ENCODE measurements around the gene PLXNB1.

PLXNB1 gene

GRCh38 chr3:48417529-48418108 lies 12.3 kb downstream of the PLXNB1 start:
- no peak for DNase-seq (ENCODE audit: low spot score)

GRCh38 chr3:48416546-48416945 lies 13.3 kb downstream of the PLXNB1 start:
- no peak for DNase-seq (ENCODE audit: low spot score)

- DNase-seq (ENCODE audit: low spot score) = no peak
Measured at GRCh38 chr3:48416091-48416505, 13.8 kb downstream of the PLXNB1 start.

GRCh38 chr3:48415251-48415953 lies 14.5 kb downstream of the PLXNB1 start:
- DNase-seq (ENCODE audit: low spot score) = no peak

- no peak for DNase-seq (ENCODE audit: low spot score)
Measured at GRCh38 chr3:48414376-48415250, 15.3 kb downstream of the PLXNB1 start.

- no peak for DNase-seq (ENCODE audit: low spot score)
Measured at GRCh38 chr3:48413611-48414010, 16.3 kb downstream of the PLXNB1 start.

- DNase-seq (ENCODE audit: low spot score) = no peak
Measured at GRCh38 chr3:48413086-48413485, 16.8 kb downstream of the PLXNB1 start.

- DNase-seq (ENCODE audit: low spot score) = no peak
Measured at GRCh38 chr3:48412375-48413001, 17.4 kb downstream of the PLXNB1 start.

GRCh38 chr3:48411606-48412374 lies 18.1 kb downstream of the PLXNB1 start:
- no peak for DNase-seq (ENCODE audit: low spot score)

- no peak for DNase-seq (ENCODE audit: low spot score)
Measured at GRCh38 chr3:48411041-48411588, 18.8 kb downstream of the PLXNB1 start.

GRCh38 chr3:48410205-48411040 lies 19.5 kb downstream of the PLXNB1 start:
- no peak for DNase-seq (ENCODE audit: low spot score)

- peak; percentile 7 for DNase-seq (ENCODE audit: low spot score)
Measured at GRCh38 chr3:48409291-48410201, 20.3 kb downstream of the PLXNB1 start.

- DNase-seq (ENCODE audit: low spot score) = peak; percentile 55
Measured at GRCh38 chr3:48408823-48409281, 21.0 kb downstream of the PLXNB1 start.

- DNase-seq (ENCODE audit: low spot score) = peak; percentile 10
Measured at GRCh38 chr3:48407542-48408099, 22.3 kb downstream of the PLXNB1 start.

- DNase-seq (ENCODE audit: low spot score) = no peak
Measured at GRCh38 chr3:48406443-48407431, 23.1 kb downstream of the PLXNB1 start.

GRCh38 chr3:48405971-48406370 lies 23.9 kb downstream of the PLXNB1 start:
- no peak for DNase-seq (ENCODE audit: low spot score)

- DNase-seq (ENCODE audit: low spot score) = no peak
Measured at GRCh38 chr3:48405343-48405881, 24.5 kb downstream of the PLXNB1 start.
